Brain microvascular endothelial cell (primary cell): ENCODE measurements around the gene BTG4.

Experiments used
- DNase-seq: peaks from one replicate; pipeline ENCODE4 v3.0.0-alpha.2; 2020
- H3K27ac ChIP-seq: fragments of 250-450 bp; sonication (Bioruptor Pico); 2 replicates; pipeline ENCODE4 v1.5.1; 2020; ENCODE audit warnings: mild to moderate bottlenecking, moderate library complexity
- H3K27me3 ChIP-seq: fragments of 250-450 bp; sonication (Bioruptor Pico); replicated peaks from 2 replicates; pipeline ENCODE4 v1.5.1; 2020; ENCODE audit warnings: mild to moderate bottlenecking
- H3K36me3 ChIP-seq: fragments of 250-450 bp; sonication (Bioruptor Pico); replicated peaks from 2 replicates; pipeline ENCODE4 v1.5.1; 2020; ENCODE audit warnings: mild to moderate bottlenecking
- H3K4me3 ChIP-seq: 2 replicates; pipeline ENCODE4 v1.5.1; 2011; ENCODE audit warnings: low read depth, mild to moderate bottlenecking, control low read depth, low read length, moderate library complexity
- CTCF ChIP-seq: IDR thresholded peaks from 2 replicates; pipeline ENCODE4 v1.5.1; 2011; ENCODE audit warnings: low read depth, mild to moderate bottlenecking, moderate library complexity, low read length, control low read depth, inconsistent platforms; ENCODE audit errors: missing control alignments
- in situ Hi-C: cut with HindIII; loops from 2 replicates; pipeline ENCODE4 v1.10.0; 2017; ENCODE audit warnings: low sequenced_read_pairs, low pct_ligation_motif_present

Gene BTG4

GRCh38 chr11:111549196-111549868 is 37.1 kb upstream of the BTG4 start:
- H3K27me3 ChIP-seq: no peaks in the 10 kb centered on the region
- peaks cover 6% of the 10 kb centered on the region for H3K36me3 ChIP-seq
- no peak overlapping the region for H3K27ac ChIP-seq
- in situ Hi-C loops: no loop called here
- H3K4me3 ChIP-seq: no peak overlapping the region
- TF ChIP-seq CTCF: no peak
- DNase-seq: no peak

GRCh38 chr11:111548525-111548924 is 36.3 kb upstream of the BTG4 start:
- Histone ChIP-seq H3K36me3 (peaks cover 6% of the 10 kb centered on the region), H3K27ac (no peak overlapping the region), H3K4me3 (no peak overlapping the region), H3K27me3 (no peaks in the 10 kb centered on the region)
- no peak for DNase-seq
- no peak for TF ChIP-seq CTCF
- in situ Hi-C loops: no loop called here

GRCh38 chr11:111542606-111543275 is 30.6 kb upstream of the BTG4 start:
- H3K36me3 ChIP-seq: no peaks in the 10 kb centered on the region
- DNase-seq: no peak
- TF ChIP-seq CTCF: no peak
- no peaks in the 10 kb centered on the region for H3K27me3 ChIP-seq
- in situ Hi-C loops: no loop called here
- no peak overlapping the region for H3K4me3 ChIP-seq
- H3K27ac ChIP-seq: no peak overlapping the region

GRCh38 chr11:111541254-111542061 is 29.3 kb upstream of the BTG4 start:
- H3K27me3 ChIP-seq: no peaks in the 10 kb centered on the region
- in situ Hi-C loops: no loop called here
- peak overlapping the region; percentile 5 for H3K27ac ChIP-seq
- H3K4me3 ChIP-seq: peak overlapping the region; percentile 66
- TF ChIP-seq CTCF: no peak
- no peaks in the 10 kb centered on the region for H3K36me3 ChIP-seq
- DNase-seq: peak; percentile 40

- no peak for TF ChIP-seq CTCF
- DNase-seq: no peak
- H3K27me3 ChIP-seq: no peaks in the 10 kb centered on the region
- peak overlapping the region; percentile 66 for H3K4me3 ChIP-seq
- in situ Hi-C loops: no loop called here
- H3K36me3 ChIP-seq: no peaks in the 10 kb centered on the region
- peak overlapping the region; percentile 5 for H3K27ac ChIP-seq
Observed at GRCh38 chr11:111540937-111541253, 28.7 kb upstream of the BTG4 start.
